ENCODE results near the gene GDNF. TPM values are rescaled to one million over a fixed set of nuclear protein-coding genes. Genes with fewer than 3 reads are reported as not detected.

GDNF gene
- total RNA-seq, 2 donors from 2014 or later, result 0.58 to 2.4 TPM

DNA sequence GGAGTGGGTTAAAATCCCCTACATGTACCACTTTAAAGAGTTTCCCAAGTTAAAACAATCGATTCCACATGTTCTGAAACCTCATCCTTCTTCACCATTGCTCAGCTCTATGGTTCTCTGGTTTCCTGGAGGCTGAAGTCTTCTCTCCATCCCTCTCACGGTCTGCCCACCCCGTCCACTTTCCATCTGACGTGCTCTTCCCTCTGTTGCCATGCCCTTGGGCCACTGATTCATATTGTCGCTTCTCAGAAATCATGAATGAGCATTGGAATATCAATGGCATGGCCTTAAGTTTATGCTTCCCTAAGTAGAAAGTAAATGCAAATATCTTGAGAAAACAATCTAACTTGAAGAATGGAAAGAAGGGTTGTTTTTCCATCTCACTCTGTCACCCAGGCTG lies 30.9 kb downstream of the GDNF start:
- 93 to 95% methylated on average over 5 of the region's 5 CpGs for WGBS, 2 experiments (ENCODE audit: insufficient coverage in 1 of 2, insufficient read length in 1 of 2)
- Mint-ChIP-seq H3K9me3 (no peaks in the 10 kb centered on the region), H3K27ac (no peak overlapping the region), H3K36me3 (ENCODE audit: low read depth) (no peaks in the 10 kb centered on the region), H3K4me1 (peaks cover 3% of the 10 kb centered on the region), H3K4me3 (no peak overlapping the region), H3K27me3 (ENCODE audit: insufficient read depth) (peaks cover 14% of the 10 kb centered on the region)
- no peak for DNase-seq
- H3K4me3 ChIP-seq (ENCODE audit: low read length), result no peak overlapping the region
- no peak overlapping the region for H3K27ac ChIP-seq (ENCODE audit: low read depth, low read length)
- H3K4me1 ChIP-seq (ENCODE audit: control insufficient read depth, insufficient read depth, low read length), result no peaks in the 10 kb centered on the region
- no peak overlapping the region for H3K9ac ChIP-seq (ENCODE audit: extremely low read depth, low read length, poor library complexity, severe bottlenecking)
- no peaks in the 10 kb centered on the region for H3K36me3 ChIP-seq (ENCODE audit: control insufficient read depth, insufficient read depth, low read length)
- TF ChIP-seq, protein P1, sequence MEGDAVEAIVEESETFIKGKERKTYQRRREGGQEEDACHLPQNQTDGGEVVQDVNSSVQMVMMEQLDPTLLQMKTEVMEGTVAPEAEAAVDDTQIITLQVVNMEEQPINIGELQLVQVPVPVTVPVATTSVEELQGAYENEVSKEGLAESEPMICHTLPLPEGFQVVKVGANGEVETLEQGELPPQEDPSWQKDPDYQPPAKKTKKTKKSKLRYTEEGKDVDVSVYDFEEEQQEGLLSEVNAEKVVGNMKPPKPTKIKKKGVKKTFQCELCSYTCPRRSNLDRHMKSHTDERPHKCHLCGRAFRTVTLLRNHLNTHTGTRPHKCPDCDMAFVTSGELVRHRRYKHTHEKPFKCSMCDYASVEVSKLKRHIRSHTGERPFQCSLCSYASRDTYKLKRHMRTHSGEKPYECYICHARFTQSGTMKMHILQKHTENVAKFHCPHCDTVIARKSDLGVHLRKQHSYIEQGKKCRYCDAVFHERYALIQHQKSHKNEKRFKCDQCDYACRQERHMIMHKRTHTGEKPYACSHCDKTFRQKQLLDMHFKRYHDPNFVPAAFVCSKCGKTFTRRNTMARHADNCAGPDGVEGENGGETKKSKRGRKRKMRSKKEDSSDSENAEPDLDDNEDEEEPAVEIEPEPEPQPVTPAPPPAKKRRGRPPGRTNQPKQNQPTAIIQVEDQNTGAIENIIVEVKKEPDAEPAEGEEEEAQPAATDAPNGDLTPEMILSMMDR (conservative IDR thresholded peaks at IDR 0.05), result no peak
- H3K9me3 ChIP-seq (ENCODE audit: control insufficient read depth, low read length), result no peaks in the 10 kb centered on the region
- H3K27me3 ChIP-seq (ENCODE audit: control insufficient read depth, insufficient read depth, low read length, poor library complexity, severe bottlenecking), result no peaks in the 10 kb centered on the region

- H3K27me3 ChIP-seq (ENCODE audit: control insufficient read depth, insufficient read depth, low read length, poor library complexity, severe bottlenecking), result no peaks in the 10 kb centered on the region
- no peak overlapping the region for H3K27ac Mint-ChIP-seq
- H3K4me3 Mint-ChIP-seq, result no peak overlapping the region
- H3K36me3 ChIP-seq (ENCODE audit: control insufficient read depth, insufficient read depth, low read length), result no peaks in the 10 kb centered on the region
- H3K9me3 ChIP-seq (ENCODE audit: control insufficient read depth, low read length), result no peaks in the 10 kb centered on the region
- H3K4me1 ChIP-seq (ENCODE audit: control insufficient read depth, insufficient read depth, low read length), result no peaks in the 10 kb centered on the region
- H3K9ac ChIP-seq (ENCODE audit: extremely low read depth, low read length, poor library complexity, severe bottlenecking), result no peak overlapping the region
- peaks cover 14% of the 10 kb centered on the region for H3K27me3 Mint-ChIP-seq (ENCODE audit: insufficient read depth)
- WGBS, 2 experiments (ENCODE audit: insufficient coverage in 1 of 2, insufficient read length in 1 of 2), result 92 to 94% methylated on average over 4 to 7 of the region's 7 CpGs
- peaks cover 3% of the 10 kb centered on the region for H3K4me1 Mint-ChIP-seq
- H3K9me3 Mint-ChIP-seq, result no peaks in the 10 kb centered on the region
- no peaks in the 10 kb centered on the region for H3K36me3 Mint-ChIP-seq (ENCODE audit: low read depth)
- TF ChIP-seq, protein P1 (conservative IDR thresholded peaks at IDR 0.05), result no peak
- H3K4me3 ChIP-seq (ENCODE audit: low read length), result no peak overlapping the region
- no peak overlapping the region for H3K27ac ChIP-seq (ENCODE audit: low read depth, low read length)
- no peak for DNase-seq
Measured at GRCh38 chr5:37807621-37808301, 32.1 kb downstream of the GDNF start.

DNA sequence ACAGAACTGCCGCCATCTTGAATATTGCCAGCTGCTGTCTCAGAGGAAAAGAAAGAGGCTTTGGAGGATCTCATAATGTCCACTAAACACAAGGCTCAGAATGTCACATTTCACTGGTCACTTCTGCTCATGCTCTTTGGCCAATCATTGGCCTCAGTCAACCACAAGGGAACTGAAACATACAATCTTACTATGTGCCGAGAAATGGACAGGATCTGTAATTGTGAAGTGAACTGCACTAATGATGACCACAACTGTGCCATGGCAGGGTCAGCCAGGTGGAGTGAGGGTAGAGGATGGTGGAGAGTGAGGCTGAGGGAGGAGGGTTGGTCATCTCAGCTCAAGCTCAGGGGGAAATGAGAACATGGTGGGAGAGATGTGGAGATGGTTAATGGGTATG lies 32.8 kb downstream of the GDNF start:
- H3K4me3 Mint-ChIP-seq, result no peak overlapping the region
- H3K9me3 Mint-ChIP-seq, result no peaks in the 10 kb centered on the region

More for the DNA sequence above, 32.8 kb downstream of the GDNF start:
- Histone ChIP-seq H3K9ac (ENCODE audit: extremely low read depth, low read length, poor library complexity, severe bottlenecking) (no peak overlapping the region), H3K36me3 (ENCODE audit: control insufficient read depth, insufficient read depth, low read length) (no peaks in the 10 kb centered on the region), H3K9me3 (ENCODE audit: control insufficient read depth, low read length) (no peaks in the 10 kb centered on the region), H3K4me3 (ENCODE audit: low read length) (no peak overlapping the region), H3K4me1 (ENCODE audit: control insufficient read depth, insufficient read depth, low read length) (no peaks in the 10 kb centered on the region), H3K27me3 (ENCODE audit: control insufficient read depth, insufficient read depth, low read length, poor library complexity, severe bottlenecking) (no peaks in the 10 kb centered on the region), H3K27ac (ENCODE audit: low read depth, low read length) (no peak overlapping the region)
- 86 to 93% methylated on average over 1 to 2 of the region's 2 CpGs for WGBS, 2 experiments (ENCODE audit: insufficient coverage in 1 of 2, insufficient read length in 1 of 2)
- DNase-seq, result no peak
- Mint-ChIP-seq H3K27me3 (ENCODE audit: insufficient read depth) (peaks cover 14% of the 10 kb centered on the region), H3K36me3 (ENCODE audit: low read depth) (no peaks in the 10 kb centered on the region), H3K27ac (no peak overlapping the region), H3K4me1 (peaks cover 9% of the 10 kb centered on the region)
- TF ChIP-seq, protein P1 (conservative IDR thresholded peaks at IDR 0.05), result no peak
